CD4-positive, alpha-beta T cell (primary cell): ENCODE results near the gene GRK4. TPM values are rescaled to one million over a fixed set of nuclear protein-coding genes. Genes with fewer than 3 reads are reported as not detected.

Experiments
- ATAC-seq: fragments of 200-7000 bp; cut with Tn5 transposase; one replicate; pipeline ENCODE4 v1.10.0; 2022; ENCODE audit warnings: mild to moderate bottlenecking; ENCODE audit not compliant: poor library complexity
- CTCF ChIA-PET: fragments of 350-600 bp; sonication (Branson Sonifier 250); formaldehyde crosslinking; loops from one replicate; lab custom pipeline; 2021; ENCODE audit warnings: antibody characterized with exemption, inconsistent platforms; lab: Charles Lee
- POLR2A ChIA-PET: fragments of 350-600 bp; sonication (Branson Sonifier 250); formaldehyde crosslinking; loops from one replicate; lab custom pipeline; 2021; ENCODE audit warnings: antibody characterized with exemption, inconsistent platforms; lab: Charles Lee
- DNase-seq, 14 experiments: peaks; one replicate each; pipeline ENCODE4 v3.0.0-alpha.2; 2013 to 2020; ENCODE audit warnings: mixed read lengths in 2 of 14
- H3K27ac ChIP-seq, 2 donors: one replicate each; pipeline versions ENCODE4 v1.5.1 to v1.7.0; 2013; ENCODE audit warnings: low read length in 2 of 2, low read depth in 1 of 2, mild to moderate bottlenecking in 1 of 2
- H3K27me3 ChIP-seq, 2 experiments: 1 replicate in 1 of 2; 2 replicates in 1 of 2; pipeline versions ENCODE4 v1.6.1 to v1.7.0; 2013; ENCODE audit warnings: low read length in 2 of 2, control low read depth in 1 of 2, mild to moderate bottlenecking in 1 of 2, moderate library complexity in 1 of 2; ENCODE audit not compliant: insufficient read depth in 2 of 2, control insufficient read depth in 1 of 2
- H3K36me3 ChIP-seq: one replicate; pipeline ENCODE4 v1.6.1; 2013; ENCODE audit warnings: low read length, control low read depth; ENCODE audit not compliant: insufficient read depth
- H3K4me1 ChIP-seq: one replicate; pipeline ENCODE4 v1.6.1; 2013; ENCODE audit warnings: low read length, control low read depth; ENCODE audit not compliant: insufficient read depth
- H3K4me3 ChIP-seq: one replicate; pipeline ENCODE4 v1.5.1; 2013; ENCODE audit warnings: mild to moderate bottlenecking, low read length, moderate library complexity
- H3K9me3 ChIP-seq, 2 experiments: 1 replicate in 1 of 2; 2 replicates in 1 of 2; pipeline versions ENCODE4 v1.6.1 to v1.7.0; 2013; ENCODE audit warnings: low read length in 2 of 2, mild to moderate bottlenecking in 2 of 2, control low read depth in 1 of 2, moderate library complexity in 1 of 2; ENCODE audit not compliant: control insufficient read depth in 1 of 2, insufficient read depth in 1 of 2
- H3K27ac Mint-ChIP-seq: one replicate; pipeline ENCODE4 v1.8.0; 2020; ENCODE audit warnings: mixed read lengths
- H3K27me3 Mint-ChIP-seq: one replicate; pipeline ENCODE4 v1.8.0; 2021; ENCODE audit warnings: mixed read lengths
- H3K36me3 Mint-ChIP-seq: one replicate; pipeline ENCODE4 v1.8.0; 2021; ENCODE audit warnings: low read depth, mixed read lengths
- H3K4me1 Mint-ChIP-seq: one replicate; pipeline ENCODE4 v1.8.0; 2021; ENCODE audit warnings: low read depth, mixed read lengths
- H3K4me3 Mint-ChIP-seq: one replicate; pipeline ENCODE4 v1.8.0; 2020; ENCODE audit warnings: mild to moderate bottlenecking, mixed read lengths
- H3K9me3 Mint-ChIP-seq: one replicate; pipeline ENCODE4 v1.8.0; 2020; ENCODE audit warnings: mixed read lengths
- intact Hi-C, 2 experiments: fragments of 100-400 bp; cut with DNase I in 1 of 2; cut with micrococcal nuclease in 1 of 2; formaldehyde crosslinking; loops; one replicate each; pipeline versions ENCODE4 v1.15.1 to v1.9.0; 2023 to 2025; cut with DNase I, micrococcal nuclease
- total RNA-seq, 174 experiments: library from RNA in 2 of 174; stranded (reverse) in 2 of 174; gene quantifications; one replicate each; pipeline ENCODE4 v1.2.3 and lab custom pipeline; 2021 to 2026
- TF ChIP-seq, protein P1 (sequence below): fragments of 200-600 bp; IDR thresholded peaks from one replicate; pipeline ENCODE4 v1.8.0; 2022; ENCODE audit warnings: antibody characterized with exemption, mild to moderate bottlenecking

GRK4 gene
- total RNA-seq, 2 experiments from 2014 or later, result 1.2 to 1.8 TPM

DNA sequence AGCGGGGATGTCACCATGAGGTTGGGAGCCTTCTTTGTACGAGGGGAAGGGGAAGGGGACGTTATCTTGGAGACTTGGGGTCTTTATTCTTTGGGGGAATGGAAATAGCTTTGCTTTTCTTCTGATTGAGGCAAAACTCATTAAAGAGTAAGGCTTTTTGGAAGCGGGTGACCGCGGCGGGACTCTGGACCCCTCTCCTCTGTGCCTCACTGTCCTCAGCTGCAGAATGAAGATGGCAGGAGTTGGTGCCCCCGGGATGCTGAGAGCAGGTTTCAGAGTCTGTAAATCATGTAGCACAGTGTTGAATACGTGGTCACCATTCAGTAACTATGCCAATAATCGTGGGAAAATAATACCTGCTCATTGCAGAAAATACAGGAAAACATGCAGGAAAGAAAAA, 78.9 kb downstream of the GRK4 start:
- intact Hi-C loops, result no loop called here
- Mint-ChIP-seq H3K27ac (peak overlapping the region; percentile 82), H3K27me3 (peaks cover 9% of the 10 kb centered on the region), H3K36me3 (peaks cover 3% of the 10 kb centered on the region), H3K4me3 (peak overlapping the region; percentile 90), H3K4me1 (peaks cover 51% of the 10 kb centered on the region), H3K9me3 (peaks cover 3% of the 10 kb centered on the region)
- TF ChIP-seq, protein P1, sequence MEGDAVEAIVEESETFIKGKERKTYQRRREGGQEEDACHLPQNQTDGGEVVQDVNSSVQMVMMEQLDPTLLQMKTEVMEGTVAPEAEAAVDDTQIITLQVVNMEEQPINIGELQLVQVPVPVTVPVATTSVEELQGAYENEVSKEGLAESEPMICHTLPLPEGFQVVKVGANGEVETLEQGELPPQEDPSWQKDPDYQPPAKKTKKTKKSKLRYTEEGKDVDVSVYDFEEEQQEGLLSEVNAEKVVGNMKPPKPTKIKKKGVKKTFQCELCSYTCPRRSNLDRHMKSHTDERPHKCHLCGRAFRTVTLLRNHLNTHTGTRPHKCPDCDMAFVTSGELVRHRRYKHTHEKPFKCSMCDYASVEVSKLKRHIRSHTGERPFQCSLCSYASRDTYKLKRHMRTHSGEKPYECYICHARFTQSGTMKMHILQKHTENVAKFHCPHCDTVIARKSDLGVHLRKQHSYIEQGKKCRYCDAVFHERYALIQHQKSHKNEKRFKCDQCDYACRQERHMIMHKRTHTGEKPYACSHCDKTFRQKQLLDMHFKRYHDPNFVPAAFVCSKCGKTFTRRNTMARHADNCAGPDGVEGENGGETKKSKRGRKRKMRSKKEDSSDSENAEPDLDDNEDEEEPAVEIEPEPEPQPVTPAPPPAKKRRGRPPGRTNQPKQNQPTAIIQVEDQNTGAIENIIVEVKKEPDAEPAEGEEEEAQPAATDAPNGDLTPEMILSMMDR, result no peak
- DNase-seq, result no peak
- Histone ChIP-seq H3K4me3 (peak overlapping the region; percentile 58), H3K27me3 (no peaks in the 10 kb centered on the region), H3K27ac (no peak overlapping the region), H3K36me3 (no peaks in the 10 kb centered on the region), H3K4me1 (peaks cover 72% of the 10 kb centered on the region), H3K9me3 (peaks cover 0 to 5% of the 10 kb centered on the region in 2 experiments)
- ChIA-PET POLR2A (interaction anchor here (1.3 to 1.7 kb wide), 2 partner anchors 32 to 78 kb away, joined by 5 to 18 read pairs; partner anchors contain the start of genes GRK4, HTT and HTT-AS), CTCF (no interaction called here)
- no peak for ATAC-seq

DNA sequence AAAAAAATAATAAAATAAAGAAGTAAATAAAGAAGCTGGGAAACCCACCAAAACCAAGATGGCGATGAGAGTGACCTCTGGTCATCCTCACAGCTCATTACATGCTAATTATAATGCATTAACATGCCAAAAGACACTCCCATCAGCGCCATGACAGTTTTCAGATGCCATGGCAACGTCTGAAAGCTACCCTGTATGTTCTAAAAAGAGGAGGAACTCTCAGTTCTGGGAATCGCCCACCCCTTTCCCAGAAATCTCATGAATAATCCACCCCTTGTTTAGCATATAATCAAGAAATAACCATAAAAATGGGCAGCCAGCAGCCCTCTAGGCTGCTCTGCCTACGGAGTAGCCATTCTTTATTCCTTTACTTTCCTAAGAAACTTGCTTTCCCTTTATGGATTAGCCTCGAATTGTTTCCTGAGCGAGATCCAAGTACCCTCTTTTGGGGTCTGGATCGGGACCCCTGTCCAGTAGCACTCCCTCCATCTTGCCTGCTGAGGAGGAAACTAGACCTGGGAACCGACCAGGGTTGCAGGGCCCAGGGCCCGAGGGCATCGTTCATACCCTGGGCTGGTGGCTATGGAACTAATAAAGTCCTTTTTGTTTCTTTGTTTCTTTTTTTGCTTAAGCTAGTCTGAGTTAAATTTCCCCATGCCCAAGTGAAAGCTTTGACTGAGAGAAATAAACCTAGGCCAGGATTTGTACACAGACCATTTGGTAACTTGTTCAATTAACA, 80.1 kb downstream of the GRK4 start:
- Mint-ChIP-seq H3K27me3 (peaks cover under 1% of the 10 kb centered on the region), H3K36me3 (peaks cover 3% of the 10 kb centered on the region), H3K4me3 (no peak overlapping the region), H3K4me1 (peaks cover 50% of the 10 kb centered on the region), H3K27ac (no peak overlapping the region), H3K9me3 (peaks cover 3% of the 10 kb centered on the region)
- no peak for DNase-seq
- H3K9me3 ChIP-seq, result peaks cover 0 to 5% of the 10 kb centered on the region in 2 experiments
- H3K4me3 ChIP-seq, result no peak overlapping the region
- no peak overlapping the region for H3K27ac ChIP-seq
- POLR2A ChIA-PET, result no interaction called here
- no peaks in the 10 kb centered on the region for H3K36me3 ChIP-seq
- TF ChIP-seq, protein P1, result no peak
- peaks cover 68% of the 10 kb centered on the region for H3K4me1 ChIP-seq
- intact Hi-C loops, result no loop called here
- no peak for ATAC-seq
- CTCF ChIA-PET, result no interaction called here
- no peaks in the 10 kb centered on the region for H3K27me3 ChIP-seq

DNA sequence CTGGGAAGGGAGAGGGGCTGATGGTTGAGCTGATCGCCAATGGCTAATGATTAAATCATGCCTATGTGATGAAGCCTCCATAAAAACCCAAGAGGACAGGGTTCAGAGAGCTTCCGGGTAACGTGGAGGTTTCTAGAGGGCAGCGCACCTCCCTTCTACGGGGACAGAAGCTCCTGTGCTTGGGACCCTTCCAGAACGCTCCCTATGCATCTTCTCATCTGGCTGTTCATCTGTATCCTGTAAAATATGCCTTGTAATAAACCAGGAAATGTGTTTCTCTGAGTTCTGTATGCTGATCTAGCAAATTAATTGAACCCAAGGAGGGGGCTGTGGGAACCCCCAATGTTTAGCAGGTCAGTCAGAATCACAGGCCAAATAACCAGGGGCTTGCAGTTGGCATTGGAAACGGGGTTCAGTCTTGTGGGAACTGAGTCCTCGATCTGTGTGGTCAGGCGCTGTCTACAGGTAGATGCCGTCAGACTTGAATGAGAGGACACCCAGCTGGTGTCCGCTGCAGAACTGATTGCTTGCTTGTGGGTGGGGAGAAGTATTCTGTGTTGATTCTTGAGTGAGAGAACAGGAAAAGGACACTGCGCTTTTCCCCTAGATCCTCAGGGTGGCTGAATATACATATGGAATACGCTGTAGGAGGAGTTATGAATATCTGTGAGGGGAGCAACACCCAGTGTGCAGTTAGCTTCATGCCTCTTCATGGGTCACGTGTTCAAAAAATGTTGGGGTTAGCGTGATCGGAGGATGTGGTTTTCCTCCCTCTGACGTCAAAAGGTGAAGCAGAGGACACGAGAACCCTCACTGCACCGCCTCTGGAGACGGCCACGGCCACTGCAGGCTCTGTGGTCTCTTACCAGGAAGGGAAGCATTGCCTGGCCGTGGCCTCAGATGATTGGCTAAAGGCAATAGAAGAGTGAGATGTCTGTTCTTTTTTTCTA, 81.8 kb downstream of the GRK4 start:
- no peak overlapping the region for H3K4me3 ChIP-seq
- no peaks in the 10 kb centered on the region for H3K36me3 ChIP-seq
- Mint-ChIP-seq H3K4me1 (peaks cover 49% of the 10 kb centered on the region), H3K36me3 (peaks cover 3% of the 10 kb centered on the region), H3K27me3 (no peaks in the 10 kb centered on the region), H3K4me3 (peak overlapping the region; percentile 72), H3K9me3 (peaks cover 3% of the 10 kb centered on the region), H3K27ac (peak overlapping the region; percentile 83)
- peak; percentile 82 for ATAC-seq
- TF ChIP-seq, protein P1, result no peak
- H3K9me3 ChIP-seq, result peaks cover 0 to 5% of the 10 kb centered on the region in 2 experiments
- ChIA-PET CTCF (no interaction called here), POLR2A (interaction anchor here (0.6 to 1.3 kb wide), 3 partner anchors 29 to 632 kb away, joined by 3 to 9 read pairs (median 3); partner anchors contain the start of genes GRK4 and NOP14)
- H3K4me1 ChIP-seq, result peaks cover 65% of the 10 kb centered on the region
- no peak overlapping the region for H3K27ac ChIP-seq
- no peaks in the 10 kb centered on the region for H3K27me3 ChIP-seq
- intact Hi-C loops, result loop anchor here (5.0 kb wide), 2 partner anchors 288 to 837 kb away; partner anchors contain the start of gene TNIP2 (in 1 of the 2)
- DNase-seq, result peak; percentile 33 to 93 (median 61)
